HG03280 (cell line): ENCODE results near the gene KLHL11.
"Not testable (repeated sequence)": the region's sequence is repeated elsewhere in the genome, so short reads cannot be mapped to it uniquely, and the experiment has no call there.

ENCODE experiments used
- ATAC-seq: cut with Tn5 transposase; IDR thresholded peaks from one replicate; pipeline ENCODE4 v1.9.1; 2021; ENCODE audit warnings: mild to moderate bottlenecking, moderate library complexity; ENCODE audit not compliant: unreplicated experiment

The KLHL11 gene

DNA sequence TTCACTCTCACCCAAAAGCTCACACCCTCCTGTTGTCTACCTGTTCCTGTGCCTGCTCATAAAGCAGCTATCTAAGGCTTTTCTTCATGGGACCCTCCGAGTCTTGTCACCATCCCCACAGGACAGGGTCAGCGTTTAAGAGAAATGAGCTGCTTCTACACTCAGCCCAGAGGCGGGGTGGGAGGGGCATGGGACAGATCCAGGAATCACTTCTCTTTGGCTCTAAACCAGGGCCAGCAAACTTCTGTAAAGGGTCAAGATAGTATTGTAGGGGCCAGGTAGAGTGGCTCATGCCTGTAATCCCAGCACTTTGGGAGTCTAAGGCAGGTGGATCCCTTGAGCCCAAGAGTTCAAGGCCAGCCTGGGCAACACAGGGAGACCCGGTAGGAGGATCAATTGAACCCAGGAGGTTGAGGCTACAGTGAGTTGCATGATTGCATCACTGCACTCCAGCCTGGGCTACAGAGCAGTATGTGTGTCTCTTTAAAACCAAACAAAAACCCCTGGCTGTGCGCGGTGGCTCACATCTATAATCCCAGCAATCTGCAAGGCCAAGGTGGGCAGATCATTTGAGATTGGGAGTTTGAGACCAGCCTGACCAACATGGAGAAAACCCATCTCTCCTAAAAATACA, 23.2 kb upstream of the KLHL11 start:
- ATAC-seq = no peak

DNA sequence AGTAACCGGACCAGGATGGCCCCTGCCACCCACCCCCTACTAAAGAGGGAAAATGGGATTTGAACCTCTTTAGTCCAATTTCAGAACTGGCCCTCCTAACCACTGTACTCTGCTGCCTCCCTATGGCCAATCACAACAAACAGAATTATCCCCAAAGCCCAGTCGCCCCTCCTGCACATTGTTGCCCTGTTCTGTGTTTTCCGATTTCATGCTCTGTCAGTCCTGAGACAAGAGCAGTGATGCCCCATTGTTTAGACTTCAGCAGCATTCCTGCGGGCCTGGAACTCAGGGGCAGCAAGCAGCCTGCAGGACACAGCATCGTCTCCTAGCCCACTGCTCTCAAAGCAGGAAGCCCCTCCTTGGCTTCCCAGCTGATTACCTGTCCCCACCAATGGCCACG, 20.5 kb upstream of the KLHL11 start:
- no peak for ATAC-seq

DNA sequence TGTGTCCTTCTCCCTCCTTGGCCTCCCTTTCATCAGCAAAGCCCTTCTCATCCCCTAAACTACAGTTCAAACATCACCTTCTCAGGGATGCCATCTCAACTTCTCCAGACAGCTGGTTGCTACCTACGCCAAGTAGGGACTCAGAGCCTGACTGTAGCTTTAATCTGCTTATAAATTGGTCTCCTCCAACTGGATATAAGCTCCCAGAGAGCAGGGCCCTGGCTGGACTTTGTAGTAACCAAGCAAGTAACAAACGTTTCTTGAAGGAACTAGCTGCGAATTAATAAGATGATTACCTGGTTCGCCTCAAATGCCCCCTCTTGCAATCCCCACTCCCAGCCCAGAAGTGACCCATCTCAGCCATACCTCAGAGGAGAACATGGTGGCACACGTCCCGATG, 17.5 kb upstream of the KLHL11 start:
- no peak for ATAC-seq

DNA sequence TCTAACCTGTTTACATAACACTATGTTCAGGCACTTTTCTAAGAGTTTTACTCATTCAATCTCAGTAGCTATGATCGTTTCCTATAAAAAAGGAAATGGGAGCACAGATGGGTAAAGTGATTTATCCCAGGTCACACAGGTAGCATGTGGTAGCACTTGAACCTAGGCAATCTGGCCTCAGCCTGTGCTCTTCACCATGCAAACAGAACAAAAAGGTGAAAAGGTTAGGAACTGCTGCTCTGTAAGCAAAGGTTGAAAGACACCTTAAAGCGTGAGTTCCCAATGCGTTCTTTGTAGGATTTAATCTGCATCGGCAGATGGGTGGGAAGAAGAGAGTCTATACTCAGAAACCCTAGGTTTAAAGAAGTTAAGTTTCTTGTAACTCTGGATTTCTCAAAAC, 14.9 kb upstream of the KLHL11 start:
- ATAC-seq = no peak

DNA sequence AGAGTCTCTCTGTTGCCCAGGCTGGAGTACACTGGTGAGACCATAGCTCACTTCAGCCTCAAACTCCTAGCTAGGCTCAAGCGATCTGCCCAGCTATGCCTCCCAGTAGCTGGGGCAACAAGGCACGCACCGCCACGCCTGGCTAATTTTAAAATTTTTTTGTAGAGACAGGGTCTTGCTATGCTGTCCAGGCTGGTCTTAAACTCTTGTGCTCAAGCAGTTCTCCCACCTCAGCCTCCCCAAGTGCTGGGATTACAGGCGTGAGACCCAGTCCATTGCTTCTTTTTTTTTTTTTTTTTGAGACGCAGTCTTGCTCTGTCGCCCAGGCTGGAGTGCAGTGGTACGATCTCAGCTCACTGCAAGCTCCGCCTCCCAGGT, 9.1 kb upstream of the KLHL11 start:
- not testable (repeated sequence) for ATAC-seq

DNA sequence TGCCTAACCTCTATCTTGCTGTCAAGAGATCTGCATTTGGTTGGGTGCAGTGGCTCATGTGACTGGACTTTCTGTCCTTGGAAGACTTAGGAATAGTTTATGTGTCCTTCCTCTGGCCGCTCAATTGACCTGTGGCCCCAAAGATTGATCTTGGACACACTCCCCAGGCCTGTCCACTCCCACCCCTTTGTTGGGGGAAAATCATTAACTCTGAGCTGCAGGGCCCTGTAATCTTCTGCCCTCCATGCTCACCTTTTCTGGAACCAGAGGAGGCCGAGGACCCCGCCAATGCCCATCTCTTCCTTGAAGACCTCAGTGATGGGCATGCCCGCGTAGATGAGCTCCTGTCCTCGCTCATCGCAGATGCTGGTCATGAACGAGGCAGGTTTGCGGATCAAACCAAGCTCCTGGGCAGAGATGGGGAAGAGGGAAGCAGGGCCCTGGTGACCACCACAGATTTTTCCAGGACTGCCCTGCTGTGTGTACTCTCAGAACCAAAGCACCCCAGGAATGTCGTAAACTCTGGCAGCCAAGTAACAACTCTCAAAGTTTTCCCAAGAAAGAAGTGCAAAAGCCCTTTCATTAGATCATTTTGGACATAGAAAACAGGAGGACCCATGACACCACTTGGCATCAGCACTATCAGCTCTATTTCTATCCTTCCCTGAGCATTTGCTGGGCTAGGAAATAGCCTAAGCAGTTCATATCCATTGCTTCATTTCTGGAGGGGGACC, 8.5 kb upstream of the KLHL11 start:
- ATAC-seq = no peak

DNA sequence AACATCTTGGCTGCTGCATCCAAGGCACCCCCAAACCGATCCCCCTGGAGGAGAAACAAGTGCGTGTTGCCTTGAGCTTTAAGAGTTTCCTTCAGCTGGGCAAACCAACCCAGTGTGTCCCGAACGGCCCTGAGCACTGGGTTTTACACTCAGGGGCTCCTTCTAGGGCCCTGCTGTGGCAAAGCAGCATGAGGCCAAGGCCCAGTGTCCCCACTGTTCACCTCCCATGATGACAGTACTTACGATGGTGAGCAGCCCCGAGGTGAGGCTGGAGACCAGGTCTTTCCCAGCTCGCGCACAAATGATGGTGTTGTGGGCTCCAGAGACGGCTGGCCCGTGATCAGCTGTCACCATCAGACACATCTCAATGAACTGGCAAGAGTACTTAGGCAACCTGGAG, 6.6 kb upstream of the KLHL11 start:
- ATAC-seq = no peak

DNA sequence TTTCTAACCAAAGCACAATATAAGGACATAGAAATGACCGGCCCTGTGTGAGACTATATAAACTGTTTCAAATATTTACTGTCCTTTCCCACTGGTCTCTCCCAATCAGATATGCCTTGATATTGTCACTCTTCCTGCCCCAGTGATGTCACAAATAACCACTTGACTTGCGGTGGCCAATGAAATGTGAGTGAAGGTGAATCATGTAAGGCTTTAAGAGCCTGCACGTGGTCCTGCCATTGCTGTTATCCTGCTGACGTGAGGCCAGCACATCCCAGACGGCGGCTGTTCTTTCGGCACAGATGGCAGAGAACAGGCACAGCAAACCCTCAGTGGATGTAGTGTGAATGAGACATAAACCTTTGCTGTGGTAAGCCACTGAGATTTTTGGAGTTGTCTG, 5.4 kb upstream of the KLHL11 start:
- no peak for ATAC-seq

DNA sequence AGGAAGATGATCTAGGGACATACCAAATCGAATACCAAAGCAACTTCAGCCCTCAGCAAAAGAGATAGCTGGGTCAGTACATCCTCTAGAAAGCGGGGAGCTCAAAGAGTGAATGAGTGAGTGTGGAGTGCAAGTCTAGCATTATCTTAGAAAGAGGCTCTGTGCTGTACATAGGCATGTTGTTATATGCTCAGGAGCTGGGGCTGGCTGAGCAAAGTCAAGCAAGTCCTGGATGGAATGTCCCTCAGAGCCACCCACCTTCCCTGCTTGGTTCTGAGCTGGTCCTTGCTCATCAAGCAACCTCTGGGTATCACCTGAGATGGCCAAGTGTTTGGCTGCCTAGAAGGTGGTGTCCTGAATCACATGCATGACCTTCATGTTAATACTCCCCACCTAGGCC, 4.9 kb upstream of the KLHL11 start:
- no peak for ATAC-seq

DNA sequence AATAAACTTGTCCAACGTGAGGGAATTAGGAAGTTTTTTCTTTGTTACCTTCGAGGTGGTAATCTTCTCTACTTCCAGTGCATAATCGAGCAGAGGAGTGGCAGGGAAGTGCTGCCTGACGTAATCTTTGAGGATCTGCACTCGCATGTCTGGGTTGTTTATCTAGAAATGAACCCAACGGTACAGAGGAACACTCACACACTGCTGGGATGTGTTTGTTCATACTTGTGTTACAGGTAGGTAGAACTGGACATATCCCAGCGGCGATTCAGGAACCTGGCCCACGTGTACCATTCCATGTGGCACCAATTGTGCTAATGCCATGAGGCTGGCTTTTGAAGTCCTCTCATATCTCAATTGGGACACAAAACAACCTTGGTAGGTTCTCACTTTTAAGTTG, 4.2 kb upstream of the KLHL11 start:
- ATAC-seq = no peak

DNA sequence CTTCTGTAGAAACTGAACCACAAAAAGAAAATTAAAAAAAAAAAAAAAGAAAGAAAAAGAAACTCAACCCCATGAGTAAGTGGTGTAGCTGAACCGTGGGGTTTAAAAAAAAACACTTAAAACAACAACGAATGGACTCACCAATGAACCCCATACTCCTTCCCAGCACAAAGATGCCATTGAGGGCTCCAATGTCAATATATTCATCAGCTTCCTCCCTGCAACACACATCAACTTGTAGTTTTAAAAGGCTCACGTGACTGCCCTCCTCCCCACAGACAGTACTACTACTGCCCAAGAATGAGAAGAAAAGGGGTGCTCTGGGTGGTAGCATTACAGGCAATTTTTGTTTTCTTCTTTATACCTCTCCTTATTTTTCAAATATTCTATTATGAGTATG, 3.3 kb upstream of the KLHL11 start:
- no peak for ATAC-seq

DNA sequence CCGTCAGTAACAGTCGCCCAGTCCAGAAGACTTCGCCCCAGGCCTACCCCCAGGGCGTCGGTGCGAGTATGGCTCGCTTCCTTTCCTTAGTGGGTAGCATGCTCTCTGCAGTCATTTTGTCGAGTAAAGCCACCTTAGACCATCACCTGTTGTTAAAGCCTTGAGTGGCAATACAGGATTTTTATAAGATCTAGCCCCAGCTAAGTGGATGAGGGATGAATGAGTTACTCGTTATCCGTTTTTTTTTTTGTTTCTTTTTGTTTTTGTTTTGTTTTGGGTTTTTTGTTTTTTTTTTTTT, 322 bp upstream of the KLHL11 start:
- no peak for ATAC-seq

DNA sequence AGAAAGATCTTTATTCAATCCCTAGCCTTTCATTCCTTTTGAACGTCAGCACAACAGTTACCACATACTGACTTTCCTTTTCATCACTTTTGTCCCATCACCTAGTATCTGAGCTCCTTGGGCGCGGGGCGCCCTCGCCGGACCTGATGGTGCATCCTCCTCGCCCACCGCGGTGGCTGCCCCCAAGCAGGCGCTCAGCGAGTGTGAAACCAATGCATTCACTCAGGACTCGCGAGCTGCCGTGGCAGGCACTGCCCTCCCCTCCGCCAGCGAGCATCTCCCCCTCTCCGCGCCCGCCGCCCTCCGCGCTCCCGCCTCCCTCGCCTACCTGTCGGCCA, 756 bp downstream of the KLHL11 start:
- no peak for ATAC-seq

DNA sequence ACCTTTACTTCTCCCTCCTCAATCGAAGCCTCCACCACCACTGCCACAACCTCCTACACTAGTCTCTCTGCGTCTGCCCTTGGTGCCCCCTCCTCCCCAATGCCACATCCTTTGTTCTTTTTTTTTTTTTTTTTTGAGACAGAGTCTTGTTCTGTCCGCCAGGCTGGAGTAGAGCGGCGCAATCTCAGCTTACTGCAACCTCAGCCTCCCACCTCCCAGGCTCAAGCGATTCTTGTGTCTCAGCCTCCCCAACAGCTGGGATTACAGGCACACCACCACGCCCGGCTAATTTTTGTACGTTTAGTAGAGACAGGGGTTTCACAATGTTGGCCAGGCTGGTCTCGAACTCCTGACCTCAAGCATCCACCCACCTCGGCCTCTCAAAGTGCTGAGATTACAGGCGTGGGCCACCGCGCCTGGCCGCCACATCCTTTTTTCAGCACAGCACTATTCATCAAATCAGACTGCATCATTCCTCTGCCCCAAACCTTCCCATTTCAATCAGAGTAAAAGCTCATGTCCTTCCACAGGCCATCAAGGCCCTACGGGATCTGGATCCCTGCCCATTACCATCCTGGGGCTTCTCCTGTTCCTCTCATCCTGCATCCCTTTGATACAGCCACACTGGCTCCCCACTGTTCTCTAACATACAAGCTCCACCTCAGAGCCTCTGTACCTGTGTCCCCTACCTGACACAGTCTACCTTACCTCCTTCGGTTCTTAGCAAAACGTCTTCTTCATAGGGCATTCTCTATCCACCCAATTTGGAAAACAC, 2.0 kb downstream of the KLHL11 start:
- ATAC-seq = no peak

DNA sequence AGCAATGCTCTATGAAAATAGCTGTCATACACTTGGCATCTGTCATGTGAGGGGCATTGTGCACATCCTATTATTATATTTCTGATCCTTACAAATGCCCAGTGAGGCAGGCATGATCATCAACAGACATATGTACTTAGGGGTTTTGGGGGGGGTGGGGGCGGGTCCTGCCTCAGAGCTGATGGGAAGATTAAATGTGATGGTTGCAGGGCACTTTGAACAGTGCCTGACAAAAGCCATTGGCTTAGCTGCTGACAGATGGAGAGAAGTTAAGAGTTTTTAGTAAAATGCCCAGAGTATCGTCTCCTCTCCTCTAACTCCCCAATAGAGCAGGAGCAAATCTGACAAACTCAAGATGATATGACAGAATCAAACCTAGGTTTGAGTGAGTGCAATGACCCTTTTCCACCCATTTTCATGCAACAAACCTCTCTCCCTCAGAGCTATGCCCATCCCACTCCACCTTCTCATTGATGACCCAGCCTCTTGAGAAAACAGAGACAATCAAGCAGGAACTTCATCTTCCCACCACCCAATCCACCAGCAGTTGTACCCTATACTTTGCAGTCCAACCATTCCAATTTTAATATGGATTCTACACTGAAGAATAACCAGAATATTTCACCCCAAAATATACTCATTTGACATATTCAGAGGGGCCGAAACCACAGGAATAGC, 4.8 kb downstream of the KLHL11 start:
- no peak for ATAC-seq

DNA sequence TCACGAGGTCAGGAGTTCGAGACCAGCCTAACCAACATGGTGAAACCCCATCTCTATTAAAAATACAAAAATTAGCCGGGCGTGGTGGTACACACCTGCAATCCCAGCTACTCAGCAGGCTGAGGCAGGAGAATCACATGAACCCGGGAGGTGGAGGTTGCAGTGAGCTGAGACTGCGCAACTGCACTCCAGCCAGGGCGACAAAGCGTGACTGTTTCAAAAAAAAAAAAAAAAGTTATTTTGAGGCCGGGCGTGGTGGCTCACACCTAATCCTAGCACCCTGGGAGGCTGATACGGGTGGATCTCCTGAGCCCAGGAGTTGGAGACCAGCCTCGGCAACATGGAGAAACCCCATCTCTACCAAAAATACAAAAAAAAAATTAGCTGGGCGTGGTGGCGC, 13.8 kb downstream of the KLHL11 start:
- not testable (repeated sequence) for ATAC-seq

DNA sequence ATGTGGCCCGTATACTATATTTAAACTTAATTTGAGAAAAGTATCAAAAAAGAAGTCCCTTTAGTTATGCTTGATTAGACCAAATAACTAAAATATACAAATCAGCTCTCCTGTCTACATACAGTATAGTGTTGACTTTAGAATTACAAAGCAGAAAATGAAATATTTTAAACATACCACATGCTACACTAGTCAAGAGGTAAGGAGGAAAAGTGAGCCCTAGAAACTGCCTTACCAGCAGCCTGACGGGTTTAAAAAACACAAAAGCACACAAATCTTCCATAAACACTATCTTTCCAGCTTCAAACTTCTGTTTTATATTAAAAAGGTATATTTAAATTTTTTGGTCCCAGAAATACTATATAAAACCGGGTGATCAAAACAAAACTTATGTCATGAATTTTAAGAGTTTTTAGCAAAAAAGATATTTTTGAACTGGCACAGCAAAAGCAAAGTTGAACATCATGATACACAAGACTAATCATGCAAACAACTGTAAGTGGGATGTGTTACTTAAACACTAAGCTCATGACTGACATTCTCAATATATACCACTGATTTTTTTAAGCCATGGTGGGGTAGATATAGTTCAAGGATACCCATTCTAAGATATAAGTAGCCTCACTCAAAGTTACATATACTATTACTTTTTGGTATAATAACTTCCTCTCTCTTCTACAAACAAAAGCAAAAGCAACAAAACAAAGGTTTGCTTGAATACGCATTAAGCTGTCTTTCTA, 15.8 kb downstream of the KLHL11 start:
- no peak for ATAC-seq

DNA sequence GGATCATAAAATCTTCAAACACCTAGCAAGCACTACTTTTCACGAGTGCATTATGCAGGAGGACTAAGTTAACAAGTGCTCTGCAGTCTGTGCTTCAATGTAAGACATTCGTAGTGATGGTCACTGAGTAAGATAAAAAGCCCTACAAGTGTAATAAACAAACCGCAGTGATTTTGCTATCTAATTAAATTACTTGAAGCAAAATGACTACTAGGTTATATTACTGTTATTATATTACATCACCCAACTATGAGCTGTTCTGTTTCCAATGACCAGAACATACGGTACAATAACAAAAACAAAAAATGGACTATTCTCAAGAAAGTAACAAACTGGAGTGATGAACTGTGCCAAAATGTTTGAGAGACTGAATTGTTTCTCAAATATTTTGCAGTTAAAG, 16.4 kb downstream of the KLHL11 start:
- ATAC-seq = no peak

DNA sequence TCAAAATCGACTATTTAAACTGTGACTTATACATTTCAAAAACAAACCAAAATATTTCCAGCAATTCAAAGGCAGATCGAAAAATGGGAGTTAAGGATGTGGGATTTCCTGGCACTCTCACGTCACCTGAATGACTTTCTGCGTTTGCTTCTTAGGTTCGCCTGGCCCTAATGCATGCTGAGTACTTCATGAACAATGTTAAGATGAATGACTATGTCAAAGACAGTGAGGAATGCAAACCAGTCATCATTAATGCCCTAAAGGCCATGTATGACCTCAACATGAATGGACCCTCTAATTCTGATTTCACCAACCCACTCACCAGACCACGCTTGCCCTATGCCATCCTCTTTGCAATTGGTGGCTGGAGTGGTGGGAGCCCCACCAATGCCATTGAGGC, 20.3 kb downstream of the KLHL11 start:
- ATAC-seq = no peak

DNA sequence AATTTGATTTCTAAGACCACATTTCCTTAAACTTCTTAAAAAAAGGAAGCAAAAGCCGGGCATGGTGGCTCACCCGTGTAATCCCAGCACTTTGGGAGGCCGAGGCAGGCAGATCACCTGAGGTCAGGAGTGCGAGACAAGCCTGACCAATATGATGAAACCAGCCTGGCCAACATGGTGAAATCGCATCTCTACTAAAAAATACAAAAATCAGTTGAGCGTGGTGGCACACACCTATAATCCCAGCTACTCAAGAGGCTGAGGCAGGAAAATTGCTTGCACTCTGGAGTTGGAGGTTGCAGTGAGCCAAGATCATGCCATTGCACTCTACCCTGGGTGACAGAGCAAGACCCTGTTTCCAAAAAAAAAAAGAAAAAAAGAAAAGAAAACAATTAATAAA, 24.4 kb downstream of the KLHL11 start:
- ATAC-seq = not testable (repeated sequence)

DNA sequence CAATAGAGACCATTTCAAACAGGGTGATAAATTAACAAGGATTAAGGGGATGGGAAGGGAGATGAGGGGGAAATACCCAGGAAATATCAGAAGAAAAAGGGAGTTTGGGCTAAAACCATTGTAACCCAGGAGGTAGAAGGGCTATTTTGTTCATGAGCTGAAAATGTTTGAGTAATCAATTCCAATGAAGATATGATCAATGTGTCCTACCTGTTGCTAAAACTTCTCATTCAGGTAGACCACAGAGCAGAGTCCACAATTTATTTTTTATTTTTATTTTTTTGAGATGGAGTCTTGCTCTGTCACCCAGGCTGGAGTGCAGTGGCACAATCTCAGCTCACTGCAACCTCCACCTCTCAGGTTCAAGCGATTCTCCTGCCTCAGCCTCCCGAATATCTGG, 25.8 kb downstream of the KLHL11 start:
- ATAC-seq = not testable (repeated sequence)
